Neutrophil (primary cell): ENCODE measurements around the gene RET.

Source experiments
- H3K27ac ChIP-seq: fragments of 200-600 bp; sonication (generic); 2 replicates; pipeline ENCODE4 v1.5.1; 2016; ENCODE audit warnings: mild to moderate bottlenecking, moderate library complexity
- H3K27me3 ChIP-seq: fragments of 200-600 bp; sonication (generic); 2 replicates; pipeline ENCODE4 v1.6.0; 2016; ENCODE audit warnings: mild to moderate bottlenecking
- H3K36me3 ChIP-seq: fragments of 200-600 bp; sonication (generic); 2 replicates; pipeline ENCODE4 v1.5.1; 2017
- H3K4me1 ChIP-seq, 2 experiments: fragments of 200-600 bp in 1 of 2; sonication (generic) in 1 of 2; 1 replicate in 1 of 2; 2 replicates in 1 of 2; pipeline versions ENCODE4 v1.5.1 to v1.6.1; 2013 to 2016; ENCODE audit warnings: low read depth in 1 of 2, low read length in 1 of 2, mild to moderate bottlenecking in 1 of 2, moderate library complexity in 1 of 2; ENCODE audit not compliant: control insufficient read depth in 1 of 2, insufficient read depth in 1 of 2
- H3K4me3 ChIP-seq, 2 experiments: fragments of 200-600 bp in 1 of 2; sonication (generic) in 1 of 2; 1 replicate in 1 of 2; 2 replicates in 1 of 2; pipeline ENCODE4 v1.5.1; 2013 to 2016; ENCODE audit warnings: low read depth in 1 of 2, low read length in 1 of 2, mild to moderate bottlenecking in 1 of 2, moderate library complexity in 1 of 2
- H3K9me3 ChIP-seq: fragments of 200-600 bp; sonication (generic); 2 replicates; pipeline ENCODE4 v1.5.1; 2016
- CTCF ChIP-seq: fragments of 200-600 bp; sonication (generic); IDR thresholded peaks from 2 replicates; pipeline ENCODE4 v1.5.1; 2016; ENCODE audit warnings: antibody characterized with exemption

RET gene

GRCh38 chr10:43173120-43173519, 96.3 kb downstream of the RET start:
- H3K27me3 ChIP-seq, result no peaks in the 10 kb centered on the region
- no peaks in the 10 kb centered on the region for H3K9me3 ChIP-seq
- H3K4me1 ChIP-seq, result peaks cover 37 to 41% of the 10 kb centered on the region in 2 experiments
- no peak overlapping the region for H3K4me3 ChIP-seq
- H3K27ac ChIP-seq, result peak overlapping the region; percentile 81
- H3K36me3 ChIP-seq, result peaks cover 85% of the 10 kb centered on the region
- TF ChIP-seq CTCF, result no peak

- no peak for TF ChIP-seq CTCF
- no peak overlapping the region for H3K4me3 ChIP-seq
- peaks cover 77% of the 10 kb centered on the region for H3K36me3 ChIP-seq
- peak overlapping the region; percentile 14 for H3K27ac ChIP-seq
- peaks cover 32 to 34% of the 10 kb centered on the region in 2 experiments for H3K4me1 ChIP-seq
- no peaks in the 10 kb centered on the region for H3K27me3 ChIP-seq
- H3K9me3 ChIP-seq, result no peaks in the 10 kb centered on the region
These were observed 98.1 kb downstream of the RET start for GRCh38 chr10:43174969-43175368.

- H3K36me3 ChIP-seq, result peaks cover 84% of the 10 kb centered on the region
These were observed 99.4 kb downstream of the RET start for GRCh38 chr10:43176271-43176670.

GRCh38 chr10:43177595-43177994, 100.7 kb downstream of the RET start:
- H3K27ac ChIP-seq, result no peak overlapping the region
- H3K4me1 ChIP-seq, result peaks cover 6 to 7% of the 10 kb centered on the region in 2 experiments
- H3K9me3 ChIP-seq, result no peaks in the 10 kb centered on the region
- H3K36me3 ChIP-seq, result peaks cover 90% of the 10 kb centered on the region
- no peak for TF ChIP-seq CTCF
- H3K27me3 ChIP-seq, result no peaks in the 10 kb centered on the region
- H3K4me3 ChIP-seq, result no peak overlapping the region

More at GRCh38 chr10:43176271-43176670, 99.4 kb downstream of the RET start:
- H3K9me3 ChIP-seq, result no peaks in the 10 kb centered on the region
- H3K27ac ChIP-seq, result peak overlapping the region; percentile 2
- peaks cover 19 to 20% of the 10 kb centered on the region in 2 experiments for H3K4me1 ChIP-seq
- TF ChIP-seq CTCF, result no peak
- H3K27me3 ChIP-seq, result no peaks in the 10 kb centered on the region
- H3K4me3 ChIP-seq, result no peak overlapping the region
